Coronary artery (tissue), 2 donors: ENCODE data around the gene ZNF768.
"Not testable (repeated sequence)": the region's sequence is repeated elsewhere in the genome, so short reads cannot be mapped to it uniquely, and the experiment has no call there.

Experiments used
- DNase-seq: peaks from one replicate; pipeline ENCODE4 v3.0.0-alpha.2; 2017; ENCODE audit warnings: low spot score
- H3K27ac ChIP-seq, 2 donors: fragments of 200-600 bp; sonication (generic); one replicate each; pipeline ENCODE4 v1.5.1; 2016 to 2019
- H3K4me3 ChIP-seq: fragments of 200-600 bp; sonication (generic); 2 replicates; pipeline ENCODE4 v1.5.1; 2016; ENCODE audit warnings: mild to moderate bottlenecking, moderate library complexity
- TF ChIP-seq, protein P1 (sequence below): fragments of 200-600 bp; sonication (generic); IDR thresholded peaks from one replicate; pipeline ENCODE4 v1.5.1; 2019; ENCODE audit warnings: antibody characterized with exemption

The ZNF768 gene

DNA sequence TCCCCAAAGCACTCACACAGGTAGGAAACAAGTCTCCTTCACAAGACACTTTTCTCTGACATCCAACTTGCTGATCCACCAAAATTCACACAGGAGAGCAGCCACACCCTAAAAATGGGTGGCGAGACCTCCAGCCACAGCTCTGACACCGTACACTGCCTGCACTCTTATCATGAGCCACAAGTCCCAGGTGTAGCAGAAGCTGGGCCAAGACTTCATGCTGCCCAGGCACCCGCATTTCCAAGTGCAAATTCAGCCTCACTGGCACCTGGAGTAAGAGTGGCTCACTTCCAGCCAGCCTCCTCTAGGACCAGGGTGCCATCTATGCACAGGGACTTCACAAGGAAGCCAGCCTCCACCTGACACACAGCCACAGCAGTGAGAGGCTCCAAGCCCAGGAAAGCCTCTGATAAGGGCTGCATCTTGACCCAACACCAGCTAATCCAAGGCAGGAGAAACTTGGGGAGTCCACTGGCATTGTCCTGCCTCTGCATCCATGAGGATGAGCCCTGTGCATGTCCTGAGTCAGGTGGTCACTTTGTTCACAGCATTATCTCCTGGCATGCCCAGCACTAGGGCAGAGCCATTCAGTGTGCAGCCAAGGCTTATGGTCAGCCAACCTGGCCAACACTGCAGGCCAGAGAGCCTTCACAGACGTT is 2.6 kb upstream of the ZNF768 start:
- TF ChIP-seq, protein P1, sequence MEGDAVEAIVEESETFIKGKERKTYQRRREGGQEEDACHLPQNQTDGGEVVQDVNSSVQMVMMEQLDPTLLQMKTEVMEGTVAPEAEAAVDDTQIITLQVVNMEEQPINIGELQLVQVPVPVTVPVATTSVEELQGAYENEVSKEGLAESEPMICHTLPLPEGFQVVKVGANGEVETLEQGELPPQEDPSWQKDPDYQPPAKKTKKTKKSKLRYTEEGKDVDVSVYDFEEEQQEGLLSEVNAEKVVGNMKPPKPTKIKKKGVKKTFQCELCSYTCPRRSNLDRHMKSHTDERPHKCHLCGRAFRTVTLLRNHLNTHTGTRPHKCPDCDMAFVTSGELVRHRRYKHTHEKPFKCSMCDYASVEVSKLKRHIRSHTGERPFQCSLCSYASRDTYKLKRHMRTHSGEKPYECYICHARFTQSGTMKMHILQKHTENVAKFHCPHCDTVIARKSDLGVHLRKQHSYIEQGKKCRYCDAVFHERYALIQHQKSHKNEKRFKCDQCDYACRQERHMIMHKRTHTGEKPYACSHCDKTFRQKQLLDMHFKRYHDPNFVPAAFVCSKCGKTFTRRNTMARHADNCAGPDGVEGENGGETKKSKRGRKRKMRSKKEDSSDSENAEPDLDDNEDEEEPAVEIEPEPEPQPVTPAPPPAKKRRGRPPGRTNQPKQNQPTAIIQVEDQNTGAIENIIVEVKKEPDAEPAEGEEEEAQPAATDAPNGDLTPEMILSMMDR: no peak
- DNase-seq: peak; percentile 64
- H3K27ac ChIP-seq: no peak overlapping the region

DNA sequence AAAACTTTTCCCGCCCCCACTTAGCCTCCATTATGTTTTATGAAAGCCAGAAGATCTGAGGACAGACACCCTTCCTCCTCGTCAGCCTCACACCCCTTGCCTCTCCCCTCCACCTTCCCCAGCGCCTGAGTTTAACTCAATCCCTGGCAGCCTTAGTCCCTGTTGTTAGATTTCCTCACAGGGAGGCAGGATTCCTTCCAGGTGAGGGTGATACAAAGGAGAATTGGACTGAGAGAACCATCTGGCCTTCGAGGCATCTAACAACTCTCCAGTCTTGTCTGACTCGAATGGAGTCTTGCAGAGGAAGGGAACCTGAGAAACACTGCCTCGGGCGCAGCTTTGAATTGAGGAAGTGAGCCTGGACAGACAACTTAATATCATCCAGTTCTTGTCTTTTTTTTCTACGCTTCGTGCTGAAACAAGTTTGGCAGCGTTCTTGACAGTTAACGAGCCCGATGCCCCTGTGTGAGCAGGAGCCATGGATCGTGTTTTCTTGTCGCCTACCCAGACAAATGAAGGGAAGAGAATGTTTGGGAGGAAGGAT is 1.3 kb upstream of the ZNF768 start:
- TF ChIP-seq, protein P1: no peak
- peak overlapping the region; percentile 88 to 97 for H3K27ac ChIP-seq
- peak overlapping the region; percentile 79 for H3K4me3 ChIP-seq
- no peak for DNase-seq

More for the DNA sequence above, 2.6 kb upstream of the ZNF768 start:
- H3K4me3 ChIP-seq: no peak overlapping the region

DNA sequence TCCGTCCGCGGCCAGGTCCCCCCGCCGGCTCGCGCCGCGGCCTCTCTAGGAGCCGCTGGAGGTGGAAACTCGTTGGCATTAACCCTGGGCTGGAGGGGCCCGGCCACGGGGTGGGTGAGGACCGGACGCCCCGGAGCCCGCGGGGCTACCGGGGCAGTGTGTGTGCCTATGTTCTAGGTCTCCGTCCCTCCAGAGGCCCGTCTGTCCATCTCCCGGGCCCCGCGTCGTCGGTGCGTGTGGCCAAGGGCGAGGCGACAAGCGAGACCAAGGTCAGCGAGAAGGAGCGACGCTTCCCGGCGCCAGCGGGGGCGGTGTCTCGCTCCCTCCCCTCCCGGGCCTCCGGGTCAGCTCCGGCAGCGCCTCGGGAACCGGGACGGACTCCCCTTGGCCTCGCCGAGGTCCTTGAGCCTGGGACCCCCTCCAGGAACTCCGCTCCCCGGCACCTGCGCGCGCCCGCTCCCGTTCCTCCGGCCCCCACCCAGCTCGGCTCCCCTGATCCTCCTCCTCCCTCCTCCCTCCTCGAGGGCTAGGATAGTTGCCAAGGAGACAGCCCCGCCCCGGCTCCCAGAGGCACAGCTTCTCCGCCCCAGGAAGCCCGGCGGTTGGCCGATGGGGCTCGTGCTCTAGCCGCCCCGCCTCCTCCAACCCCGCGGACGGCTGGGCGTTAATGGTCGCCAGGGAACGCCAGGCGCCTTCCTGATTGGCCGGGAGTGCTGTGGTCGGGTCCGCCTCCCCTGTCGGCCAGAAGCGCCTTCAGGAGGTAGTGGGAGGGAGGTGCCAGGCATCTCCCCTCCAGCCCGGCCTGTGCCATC is 663 bp upstream of the ZNF768 start:
- DNase-seq: peak; percentile 99
- peak overlapping the region; percentile 88 to 97 for H3K27ac ChIP-seq
- H3K4me3 ChIP-seq: peak overlapping the region; percentile 79
- TF ChIP-seq, protein P1: peak; percentile 29

DNA sequence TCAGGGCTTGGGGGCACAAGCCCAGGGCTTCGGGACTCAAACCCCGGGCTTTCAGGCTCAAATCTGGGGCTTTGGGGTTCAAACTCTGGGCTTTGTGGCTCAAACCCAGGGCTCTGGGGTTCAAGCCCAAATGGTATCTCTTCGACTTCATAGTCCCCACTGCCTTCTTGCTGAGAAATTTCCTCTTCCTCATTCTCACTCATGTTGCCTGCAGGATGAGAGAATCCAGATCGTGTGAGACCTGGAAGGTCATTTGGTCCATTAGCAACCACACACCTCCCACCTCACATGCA is 576 bp downstream of the ZNF768 start:
- peak overlapping the region; percentile 79 for H3K4me3 ChIP-seq
- DNase-seq: no peak
- TF ChIP-seq, protein P1: no peak
- peak overlapping the region; percentile 88 to 97 for H3K27ac ChIP-seq

DNA sequence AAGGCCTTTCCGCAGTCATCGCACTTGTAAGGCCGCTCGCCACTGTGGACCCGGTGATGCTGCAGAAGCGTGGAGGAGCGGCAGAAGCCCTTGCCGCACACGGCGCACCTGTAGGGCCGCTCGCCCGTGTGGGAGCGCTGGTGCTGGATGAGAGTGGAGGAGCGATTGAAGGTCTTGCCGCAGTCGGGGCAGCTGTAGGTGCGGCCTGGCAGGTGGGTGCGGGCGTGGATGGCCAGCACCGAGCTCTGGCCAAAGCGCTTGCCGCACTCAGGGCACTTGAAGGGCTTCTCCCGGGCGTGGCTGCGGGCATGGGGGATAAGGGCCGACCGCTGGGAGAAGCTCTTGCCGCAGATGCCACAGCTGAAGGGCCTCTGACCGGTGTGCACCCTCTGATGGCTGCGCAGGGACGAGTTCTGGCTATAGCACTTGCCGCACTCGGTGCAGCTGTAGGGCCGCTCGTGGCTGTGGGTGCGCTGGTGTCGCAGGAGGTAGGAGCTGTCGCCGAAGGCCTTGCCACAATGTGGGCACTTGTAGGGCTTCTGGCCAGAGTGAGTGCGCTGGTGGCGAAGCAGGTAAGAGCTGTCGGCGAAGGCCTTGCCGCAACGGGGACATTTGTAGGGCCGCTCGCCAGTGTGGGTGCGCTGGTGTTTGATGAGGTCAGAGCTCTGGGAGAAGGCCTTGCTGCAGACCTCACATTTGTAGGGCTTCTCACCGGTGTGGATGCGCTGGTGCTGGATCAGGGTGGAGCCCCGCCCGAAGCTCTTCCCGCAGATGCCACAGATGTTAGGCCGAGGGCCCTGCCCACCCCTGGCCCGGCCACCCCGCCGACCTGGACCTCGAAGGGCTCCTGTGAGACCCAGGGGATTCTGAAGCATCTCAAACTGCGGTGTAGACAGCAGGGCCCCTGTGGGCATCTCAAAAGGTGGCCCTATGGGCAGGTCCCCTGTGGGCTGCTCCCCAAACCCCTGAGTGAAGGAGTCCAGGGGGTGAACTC is 1.5 kb downstream of the ZNF768 start:
- H3K27ac ChIP-seq: no peak overlapping the region
- no peak for DNase-seq
- TF ChIP-seq, protein P1: no peak
- H3K4me3 ChIP-seq: no peak overlapping the region

DNA sequence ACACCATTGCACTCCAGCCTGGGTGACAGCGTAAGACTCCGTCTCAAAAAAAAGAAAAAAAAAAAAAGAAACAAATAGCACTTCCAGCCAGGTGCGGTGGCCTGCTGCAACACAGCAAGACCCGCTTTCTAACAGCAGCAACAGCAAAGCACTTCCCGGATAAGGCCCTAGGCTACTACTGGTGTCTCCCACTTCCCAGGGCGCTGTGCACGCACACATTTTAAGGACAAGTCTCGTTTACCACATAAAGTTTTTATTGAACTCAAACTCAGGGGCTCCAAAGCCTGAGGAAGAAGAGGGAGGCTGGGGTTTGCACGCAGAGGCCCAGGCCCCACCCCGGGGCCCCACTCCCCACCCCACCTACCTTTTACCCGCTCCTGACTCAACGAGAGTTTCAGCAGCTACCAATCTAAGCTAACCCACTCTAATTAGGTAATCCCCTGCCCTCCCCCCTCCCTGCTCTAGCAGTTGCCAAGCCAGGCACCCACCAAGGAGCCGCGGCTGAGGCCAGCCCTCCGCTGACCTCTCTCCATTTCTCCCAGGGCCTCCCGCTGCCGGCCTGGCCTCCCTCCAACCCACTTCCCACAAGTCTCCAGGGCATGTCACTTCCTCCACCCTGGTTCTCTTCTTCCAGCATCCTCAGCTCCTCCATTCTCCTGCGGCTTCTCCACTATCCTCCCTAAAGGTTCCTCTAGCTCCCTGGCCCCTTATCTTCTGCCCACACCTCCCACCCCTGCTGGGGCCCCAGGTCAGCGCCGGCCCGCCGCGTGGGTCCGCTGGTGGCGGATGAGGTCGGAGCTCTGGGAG is 2.4 kb downstream of the ZNF768 start:
- Histone ChIP-seq H3K27ac (no peak overlapping the region), H3K4me3 (no peak overlapping the region)
- DNase-seq: no peak
- TF ChIP-seq, protein P1: no peak

DNA sequence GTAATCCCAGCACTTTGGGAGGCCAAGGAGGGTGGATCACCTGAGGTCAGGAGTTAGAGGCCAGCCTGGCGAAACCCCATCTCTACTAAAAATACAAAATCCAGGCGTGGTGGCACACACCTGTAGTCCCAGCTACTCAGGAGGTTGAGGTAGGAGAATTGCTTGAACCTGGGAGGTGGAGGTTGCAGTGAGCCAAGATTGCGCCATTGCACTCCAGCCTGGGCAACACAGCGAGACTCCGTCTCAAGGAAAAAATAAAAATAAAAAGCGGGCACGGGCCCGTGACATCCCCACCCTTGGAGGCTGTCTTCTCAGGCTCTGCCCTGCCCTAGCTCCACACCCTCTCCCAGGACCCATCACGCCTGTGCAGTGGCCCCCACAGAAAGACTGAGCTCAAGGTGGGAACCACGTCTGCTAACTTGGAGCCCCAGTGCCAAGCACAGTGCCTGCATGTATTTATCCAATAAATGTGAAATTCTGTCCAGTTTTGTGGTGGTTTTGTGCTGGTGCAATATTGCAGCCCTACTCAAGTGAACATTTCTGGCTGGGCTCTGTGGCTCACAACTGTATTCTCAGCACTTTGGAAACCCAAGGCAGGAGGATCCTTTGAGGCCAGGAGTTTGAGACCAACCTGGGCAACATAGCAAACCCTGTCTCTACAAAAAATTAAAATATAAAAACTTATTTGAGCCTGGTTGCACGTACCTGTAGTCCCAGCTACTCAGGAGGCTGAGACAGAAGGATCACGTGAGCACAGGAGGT is 3.5 kb downstream of the ZNF768 start:
- not testable (repeated sequence) for H3K4me3 ChIP-seq, H3K27ac ChIP-seq, DNase-seq
